Kidney epithelial cell (primary cell): ENCODE data around the gene MRPL43. TPM values are rescaled to one million over a fixed set of nuclear protein-coding genes. Genes with fewer than 3 reads are reported as not detected.

ENCODE experiments used
- DNase-seq: peaks from one replicate; pipeline ENCODE4 v3.0.0-alpha.2; 2010; ENCODE audit warnings: low read depth
- H3K27me3 ChIP-seq: 2 replicates; pipeline ENCODE4 v1.6.0; 2011; ENCODE audit warnings: low read length; ENCODE audit not compliant: control insufficient read depth, insufficient read depth
- H3K36me3 ChIP-seq: 2 replicates; pipeline ENCODE4 v1.5.1; 2011; ENCODE audit warnings: low read length; ENCODE audit not compliant: control insufficient read depth, insufficient read depth
- H3K4me3 ChIP-seq: 2 replicates; pipeline ENCODE4 v1.5.1; 2011; ENCODE audit warnings: low read depth, mild to moderate bottlenecking, control low read depth, low read length
- CTCF ChIP-seq: IDR thresholded peaks from 2 replicates; pipeline ENCODE4 v1.5.1; 2011; ENCODE audit warnings: mild to moderate bottlenecking, moderate library complexity, low read length, control low read depth, inconsistent platforms; ENCODE audit not compliant: insufficient read depth, poor library complexity, severe bottlenecking
- total RNA-seq: library from RNA; depleted of rRNA; stranded (reverse); fragments of >200 nt; gene quantifications from 2 replicates; pipeline ENCODE4 v1.2.3, GENCODE V29; 2015

Gene MRPL43
- total RNA-seq, 1 donor from 2014 or later: 92.3 TPM

GRCh38 chr10:100983868-100984671, 3.2 kb downstream of the MRPL43 start:
- H3K27me3 ChIP-seq: no peaks in the 10 kb centered on the region
- H3K4me3 ChIP-seq: no peak overlapping the region
- H3K36me3 ChIP-seq: no peaks in the 10 kb centered on the region
- no peak for DNase-seq
- TF ChIP-seq CTCF: no peak

- H3K36me3 ChIP-seq: no peaks in the 10 kb centered on the region
- no peak for TF ChIP-seq CTCF
These were observed 4.1 kb downstream of the MRPL43 start for GRCh38 chr10:100982916-100983830.

GRCh38 chr10:100981178-100981772, 6.0 kb downstream of the MRPL43 start:
- TF ChIP-seq CTCF: no peak
- H3K27me3 ChIP-seq: no peaks in the 10 kb centered on the region
- no peak for DNase-seq
- H3K4me3 ChIP-seq: no peak overlapping the region
- no peaks in the 10 kb centered on the region for H3K36me3 ChIP-seq

More at GRCh38 chr10:100982916-100983830, 4.1 kb downstream of the MRPL43 start:
- no peak for DNase-seq
- Histone ChIP-seq H3K4me3 (no peak overlapping the region), H3K27me3 (no peaks in the 10 kb centered on the region)

GRCh38 chr10:100980711-100981110, 6.6 kb downstream of the MRPL43 start:
- H3K27me3 ChIP-seq: no peaks in the 10 kb centered on the region
- no peaks in the 10 kb centered on the region for H3K36me3 ChIP-seq
- no peak for DNase-seq
- no peak overlapping the region for H3K4me3 ChIP-seq
- TF ChIP-seq CTCF: no peak

GRCh38 chr10:100980311-100980710, 7.0 kb downstream of the MRPL43 start:
- Histone ChIP-seq H3K4me3 (no peak overlapping the region), H3K27me3 (no peaks in the 10 kb centered on the region), H3K36me3 (no peaks in the 10 kb centered on the region)
- TF ChIP-seq CTCF: no peak
- DNase-seq: no peak
